SK-N-SH treated with all-trans-retinoic acid at 6 μM for 48 hours (cell line): ENCODE measurements around the gene HDAC1.

Experiments
- ATAC-seq: fragments of 200-7000 bp; cut with Tn5 transposase; 3 replicates; pipeline ENCODE4 v1.9.1; 2020; ENCODE audit warnings: mild to moderate bottlenecking, moderate library complexity
- CREB5 ChIP-seq: fragments of 250-450 bp; sonication (Bioruptor Pico); IDR thresholded peaks from 2 replicates; pipeline ENCODE4 v1.5.1; 2020; ENCODE audit warnings: low read depth, mild to moderate bottlenecking, moderate library complexity
- CSDC2 ChIP-seq: fragments of 250-450 bp; sonication (Bioruptor Pico); IDR thresholded peaks from 2 replicates; pipeline ENCODE4 v1.5.0; 2020; ENCODE audit warnings: mild to moderate bottlenecking, moderate library complexity
- CSRNP3 ChIP-seq: fragments of 250-450 bp; sonication (Bioruptor Pico); IDR thresholded peaks from 2 replicates; pipeline ENCODE4 v1.5.1; 2021; ENCODE audit warnings: mild to moderate bottlenecking, moderate library complexity
- GLIS3 ChIP-seq: fragments of 250-450 bp; sonication (Bioruptor Pico); IDR thresholded peaks from 2 replicates; pipeline ENCODE4 v1.5.0; 2020; ENCODE audit warnings: mild to moderate bottlenecking, moderate library complexity
- ISL1 ChIP-seq: fragments of 250-450 bp; sonication (Bioruptor Pico); IDR thresholded peaks from 2 replicates; pipeline ENCODE4 v2.1.2; 2022; ENCODE audit warnings: mild to moderate bottlenecking, moderate library complexity
- OSR1 ChIP-seq: fragments of 250-450 bp; sonication (Bioruptor Pico); IDR thresholded peaks from 2 replicates; pipeline ENCODE4 v1.8.0; 2022; ENCODE audit warnings: moderate library complexity, mild to moderate bottlenecking, inconsistent platforms
- POU6F1 ChIP-seq: fragments of 250-450 bp; sonication (Bioruptor Pico); IDR thresholded peaks from 2 replicates; pipeline ENCODE4 v1.8.0; 2021; ENCODE audit warnings: low read depth, mild to moderate bottlenecking, moderate library complexity, borderline replicate concordance
- PPARA ChIP-seq: fragments of 250-450 bp; sonication (Bioruptor Pico); IDR thresholded peaks from 2 replicates; pipeline ENCODE4 v1.5.0; 2020; ENCODE audit warnings: mild to moderate bottlenecking, borderline replicate concordance
- RARB ChIP-seq: fragments of 250-450 bp; sonication (Bioruptor Pico); IDR thresholded peaks from 2 replicates; pipeline ENCODE4 v1.8.0; 2021; ENCODE audit warnings: mild to moderate bottlenecking, moderate library complexity
- TCF4 ChIP-seq: fragments of 250-450 bp; sonication (Bioruptor Pico); IDR thresholded peaks from 2 replicates; pipeline ENCODE4 v1.8.0; 2021; ENCODE audit warnings: mild to moderate bottlenecking, moderate library complexity, borderline replicate concordance
- ZC3H10 ChIP-seq: fragments of 250-450 bp; sonication (Bioruptor Pico); IDR thresholded peaks from 2 replicates; pipeline ENCODE4 v1.5.1; 2021; ENCODE audit warnings: mild to moderate bottlenecking, moderate library complexity
- ZFP3 ChIP-seq: fragments of 250-450 bp; sonication (Bioruptor Pico); IDR thresholded peaks from 2 replicates; pipeline ENCODE4 v1.5.0; 2020; ENCODE audit warnings: mild to moderate bottlenecking, moderate library complexity
- ZFP30 ChIP-seq: fragments of 450-650 bp; formaldehyde crosslinking; IDR thresholded peaks from 2 replicates; pipeline ENCODE4 v1.5.0; 2022; ENCODE audit warnings: mild to moderate bottlenecking, moderate library complexity
- ZNF565 ChIP-seq: fragments of 450-650 bp; formaldehyde crosslinking; conservative IDR thresholded peaks from 2 replicates; pipeline ENCODE4 v1.5.0; 2020; ENCODE audit warnings: low read depth, mild to moderate bottlenecking, moderate library complexity
- ZNF70 ChIP-seq: fragments of 450-650 bp; formaldehyde crosslinking; IDR thresholded peaks from 2 replicates; pipeline ENCODE4 v1.5.0; 2020; ENCODE audit warnings: mild to moderate bottlenecking, moderate library complexity
- ZNF8 ChIP-seq: fragments of 450-650 bp; formaldehyde crosslinking; IDR thresholded peaks from 2 replicates; pipeline ENCODE4 v1.5.0; 2020; ENCODE audit warnings: mild to moderate bottlenecking, moderate library complexity
- TF ChIP-seq, protein P1 (sequence below): fragments of 250-450 bp; sonication (Bioruptor Pico); IDR thresholded peaks from 2 replicates; pipeline ENCODE4 v1.8.0; 2020; ENCODE audit warnings: mild to moderate bottlenecking, moderate library complexity, borderline replicate concordance

The HDAC1 gene

DNA sequence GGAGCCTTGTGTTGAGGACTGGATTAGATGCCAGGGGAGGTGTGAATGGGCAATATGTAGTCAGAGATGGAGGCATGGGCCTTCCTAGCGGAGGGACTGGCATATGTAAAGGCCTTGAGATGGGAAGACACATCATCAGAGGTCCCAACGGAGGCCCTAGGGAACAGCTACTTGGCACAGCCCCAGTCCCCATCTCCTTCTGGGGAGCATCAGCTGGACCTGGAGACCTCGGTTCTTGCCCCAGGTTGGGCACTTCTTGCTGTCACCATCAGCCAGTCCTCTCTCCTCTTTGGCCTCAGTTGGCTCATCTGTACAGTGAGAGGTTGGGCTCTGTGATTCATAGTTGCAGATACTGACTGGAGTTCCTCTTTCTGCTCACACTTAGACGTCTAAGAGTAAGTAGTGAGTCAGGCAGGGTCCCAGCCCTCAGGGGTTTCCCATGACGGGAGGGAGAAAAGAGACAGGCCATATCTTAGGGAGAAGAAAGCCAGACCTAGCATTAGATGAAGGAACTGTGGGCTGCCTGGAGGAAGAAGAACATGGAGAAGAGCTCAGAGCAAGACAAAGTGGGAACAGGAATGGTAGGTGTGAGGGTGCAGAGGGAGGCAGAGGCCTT is 47.6 kb downstream of the HDAC1 start:
- ATAC-seq, result no peak
- no peak for TF ChIP-seq RARB (CRISPR knock-in tag)
- TF ChIP-seq ZFP3, result no peak
- no peak for TF ChIP-seq CSRNP3 (CRISPR knock-in tag)
- no peak for TF ChIP-seq GLIS3 (CRISPR knock-in tag)
- no peak for TF ChIP-seq OSR1 (CRISPR knock-in tag)
- TF ChIP-seq, all 23 proteins: peak for 0

GRCh38 chr1:32341186-32341757 is 49.4 kb downstream of the HDAC1 start:
- no peak for TF ChIP-seq CSRNP3 (CRISPR knock-in tag)
- TF ChIP-seq CSDC2 (CRISPR knock-in tag), result no peak
- TF ChIP-seq, protein P1, sequence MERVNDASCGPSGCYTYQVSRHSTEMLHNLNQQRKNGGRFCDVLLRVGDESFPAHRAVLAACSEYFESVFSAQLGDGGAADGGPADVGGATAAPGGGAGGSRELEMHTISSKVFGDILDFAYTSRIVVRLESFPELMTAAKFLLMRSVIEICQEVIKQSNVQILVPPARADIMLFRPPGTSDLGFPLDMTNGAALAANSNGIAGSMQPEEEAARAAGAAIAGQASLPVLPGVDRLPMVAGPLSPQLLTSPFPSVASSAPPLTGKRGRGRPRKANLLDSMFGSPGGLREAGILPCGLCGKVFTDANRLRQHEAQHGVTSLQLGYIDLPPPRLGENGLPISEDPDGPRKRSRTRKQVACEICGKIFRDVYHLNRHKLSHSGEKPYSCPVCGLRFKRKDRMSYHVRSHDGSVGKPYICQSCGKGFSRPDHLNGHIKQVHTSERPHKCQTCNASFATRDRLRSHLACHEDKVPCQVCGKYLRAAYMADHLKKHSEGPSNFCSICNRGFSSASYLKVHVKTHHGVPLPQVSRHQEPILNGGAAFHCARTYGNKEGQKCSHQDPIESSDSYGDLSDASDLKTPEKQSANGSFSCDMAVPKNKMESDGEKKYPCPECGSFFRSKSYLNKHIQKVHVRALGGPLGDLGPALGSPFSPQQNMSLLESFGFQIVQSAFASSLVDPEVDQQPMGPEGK (CRISPR knock-in tag), result no peak
- no peak for TF ChIP-seq ZFP30
- TF ChIP-seq POU6F1, result no peak
- TF ChIP-seq PPARA, result no peak
- no peak for ATAC-seq

GRCh38 chr1:32341971-32342370 is 50.1 kb downstream of the HDAC1 start:
- TF ChIP-seq OSR1 (CRISPR knock-in tag) (no peak), CSRNP3 (CRISPR knock-in tag) (no peak), ZNF8 (CRISPR knock-in tag) (no peak)
- TF ChIP-seq, all 23 proteins: peak for 0
- ATAC-seq, result no peak

DNA sequence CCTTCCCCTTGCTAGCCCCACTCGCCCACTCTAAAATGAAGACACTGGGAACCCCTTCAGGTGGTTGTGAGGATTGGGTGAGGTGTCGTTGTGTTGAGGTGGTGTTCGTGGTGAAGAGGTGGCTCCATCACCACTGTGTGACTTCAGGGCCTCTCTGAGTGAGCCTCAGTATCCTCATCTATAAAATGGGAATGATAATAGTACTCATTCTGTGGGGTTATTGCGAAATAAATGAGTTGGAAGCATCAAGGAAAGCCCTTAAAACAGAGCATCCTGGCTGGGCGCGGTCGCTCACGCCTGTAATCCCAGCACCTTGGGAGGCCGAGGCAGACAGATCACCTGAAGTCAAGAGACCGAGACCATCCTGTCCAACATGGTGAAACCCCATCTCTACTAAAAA is 50.8 kb downstream of the HDAC1 start:
- TF ChIP-seq CSDC2 (CRISPR knock-in tag), result no peak
- TF ChIP-seq OSR1 (CRISPR knock-in tag), result no peak
- no peak for TF ChIP-seq GLIS3 (CRISPR knock-in tag)
- no peak for TF ChIP-seq ZNF565 (CRISPR knock-in tag)
- no peak for TF ChIP-seq PPARA
- TF ChIP-seq, protein P1 (CRISPR knock-in tag), result no peak
- TF ChIP-seq ISL1 (CRISPR knock-in tag), result no peak
- no peak for TF ChIP-seq ZNF70 (CRISPR knock-in tag)
- TF ChIP-seq TCF4 (CRISPR knock-in tag), result no peak
- no peak for TF ChIP-seq ZC3H10 (CRISPR knock-in tag)
- no peak for TF ChIP-seq CREB5
- no peak for TF ChIP-seq ZFP3
- no peak for ATAC-seq
